Activated CD4-positive, alpha-beta T cell treated with anti-CD3 and anti-CD28 coated beads, Interleukin-2, amount 10 ng/mL, durations not matched to agents 24 days and 14 days (primary cell): ENCODE results near the gene GAB2. TPM values are rescaled to one million over a fixed set of nuclear protein-coding genes. Genes with fewer than 3 reads are reported as not detected.

ENCODE experiments used
- DNase-seq: peaks from one replicate; pipeline ENCODE4 v3.0.0; 2022
- H3K27ac Mint-ChIP-seq: one replicate; pipeline ENCODE4 v1.8.0; 2022; ENCODE audit warnings: mild to moderate bottlenecking, mixed read lengths
- H3K27me3 Mint-ChIP-seq: one replicate; pipeline ENCODE4 v1.8.0; 2022; ENCODE audit warnings: mixed read lengths
- H3K36me3 Mint-ChIP-seq: one replicate; pipeline ENCODE4 v1.8.0; 2022; ENCODE audit warnings: low read depth, mild to moderate bottlenecking, mixed read lengths
- H3K4me1 Mint-ChIP-seq: one replicate; pipeline ENCODE4 v1.8.0; 2021; ENCODE audit warnings: mixed read lengths
- H3K4me3 Mint-ChIP-seq: one replicate; pipeline ENCODE4 v1.8.0; 2022; ENCODE audit warnings: mild to moderate bottlenecking, moderate library complexity, mixed read lengths
- H3K9me3 Mint-ChIP-seq: one replicate; pipeline ENCODE4 v1.8.0; 2021; ENCODE audit warnings: mixed read lengths
- intact Hi-C: fragments of 100-400 bp; cut with micrococcal nuclease; formaldehyde crosslinking; loops from one replicate; pipeline ENCODE4 v1.15.1; 2023
- total RNA-seq: library from RNA; stranded (reverse); gene quantifications from 2 replicates; pipeline ENCODE4 v1.2.3, GENCODE V29; 2022

GAB2 gene
- total RNA-seq, 1 donor from 2014 or later, result 16.1 TPM

- peaks cover 60% of the 10 kb centered on the region for H3K36me3 Mint-ChIP-seq
- peaks cover 29% of the 10 kb centered on the region for H3K9me3 Mint-ChIP-seq
- no peak overlapping the region for H3K27ac Mint-ChIP-seq
- H3K27me3 Mint-ChIP-seq, result no peaks in the 10 kb centered on the region
- intact Hi-C loops, result no loop called here
- H3K4me3 Mint-ChIP-seq, result no peak overlapping the region
- no peak for DNase-seq
- peaks cover 19% of the 10 kb centered on the region for H3K4me1 Mint-ChIP-seq
These were observed 37.0 kb downstream of the GAB2 start for GRCh38 chr11:78380615-78381051.

GRCh38 chr11:78379039-78379670 lies 38.5 kb downstream of the GAB2 start:
- intact Hi-C loops, result no loop called here
- DNase-seq, result peak; percentile 65
- Mint-ChIP-seq H3K27ac (peak overlapping the region; percentile 35), H3K36me3 (peaks cover 45% of the 10 kb centered on the region), H3K4me1 (peaks cover 20% of the 10 kb centered on the region), H3K4me3 (peak overlapping the region; percentile 20), H3K9me3 (peaks cover 21% of the 10 kb centered on the region), H3K27me3 (no peaks in the 10 kb centered on the region)

DNA sequence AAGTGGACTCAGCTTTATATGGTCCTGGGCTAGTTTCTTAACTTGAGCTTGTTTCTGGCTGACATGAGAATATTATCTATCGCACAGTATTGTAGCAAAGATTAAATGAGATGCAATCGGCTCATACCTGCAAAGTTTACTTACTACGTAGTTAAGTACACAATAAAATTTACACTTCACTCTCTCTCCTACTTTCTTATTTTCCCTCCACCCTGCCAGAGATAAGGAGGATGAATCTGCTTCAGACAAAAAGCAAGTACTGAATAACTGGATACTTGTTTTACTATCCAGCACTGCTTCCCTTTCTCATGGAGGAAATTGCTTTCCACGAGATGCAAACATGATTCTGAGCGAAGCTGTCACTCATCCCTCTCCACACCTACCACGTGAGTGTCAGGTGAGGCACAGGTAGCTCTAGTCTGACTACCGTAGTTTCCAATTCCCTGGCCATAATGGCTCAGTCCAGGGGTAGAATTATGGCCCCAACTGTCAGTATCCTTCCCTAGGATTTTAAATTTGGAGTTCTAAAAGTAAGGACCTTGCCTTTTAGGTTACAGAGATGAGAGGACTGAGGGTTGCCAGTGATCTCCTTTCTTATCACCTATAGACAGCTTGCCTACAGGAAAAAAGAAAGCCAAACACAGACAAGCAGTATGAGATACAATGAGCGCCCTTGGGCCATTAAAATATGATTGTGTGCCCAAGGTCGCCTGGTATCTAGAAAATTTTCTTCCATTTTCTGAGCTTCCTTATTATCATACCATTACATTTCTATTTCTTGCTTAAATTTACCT lies 39.8 kb downstream of the GAB2 start:
- Mint-ChIP-seq H3K27ac (no peak overlapping the region), H3K4me3 (no peak overlapping the region), H3K4me1 (peaks cover 20% of the 10 kb centered on the region), H3K27me3 (no peaks in the 10 kb centered on the region), H3K36me3 (peaks cover 40% of the 10 kb centered on the region), H3K9me3 (peaks cover 20% of the 10 kb centered on the region)
- no peak for DNase-seq
- intact Hi-C loops, result no loop called here

GRCh38 chr11:78376858-78377257 lies 40.8 kb downstream of the GAB2 start:
- no peak for DNase-seq
- H3K9me3 Mint-ChIP-seq, result peaks cover 16% of the 10 kb centered on the region
- peaks cover 22% of the 10 kb centered on the region for H3K4me1 Mint-ChIP-seq
- intact Hi-C loops, result no loop called here
- H3K27me3 Mint-ChIP-seq, result no peaks in the 10 kb centered on the region
- H3K27ac Mint-ChIP-seq, result no peak overlapping the region
- H3K4me3 Mint-ChIP-seq, result no peak overlapping the region
- H3K36me3 Mint-ChIP-seq, result peaks cover 35% of the 10 kb centered on the region

DNA sequence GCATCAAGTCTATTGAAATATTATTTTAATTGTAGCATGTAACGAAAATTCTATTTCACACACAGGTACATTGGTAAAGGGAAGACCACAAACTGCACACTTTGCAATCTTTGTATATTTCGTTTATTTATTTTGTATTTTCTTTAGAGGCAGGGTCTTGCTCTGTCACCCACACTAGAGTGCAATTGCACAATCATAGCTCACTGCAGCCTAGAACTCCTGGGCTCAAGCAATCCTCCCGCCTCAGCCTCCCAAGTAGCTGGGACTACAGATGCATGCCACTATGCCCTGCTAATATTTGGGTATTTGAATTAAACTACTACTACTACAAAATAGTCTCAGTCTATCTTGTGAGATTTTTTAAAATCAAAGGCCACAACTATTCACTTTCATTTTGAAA lies 42.7 kb downstream of the GAB2 start:
- no peaks in the 10 kb centered on the region for H3K27me3 Mint-ChIP-seq
- intact Hi-C loops, result no loop called here
- H3K27ac Mint-ChIP-seq, result no peak overlapping the region
- peaks cover 24% of the 10 kb centered on the region for H3K4me1 Mint-ChIP-seq
- no peak overlapping the region for H3K4me3 Mint-ChIP-seq
- peaks cover 11% of the 10 kb centered on the region for H3K9me3 Mint-ChIP-seq
- no peak for DNase-seq
- peaks cover 31% of the 10 kb centered on the region for H3K36me3 Mint-ChIP-seq

DNA sequence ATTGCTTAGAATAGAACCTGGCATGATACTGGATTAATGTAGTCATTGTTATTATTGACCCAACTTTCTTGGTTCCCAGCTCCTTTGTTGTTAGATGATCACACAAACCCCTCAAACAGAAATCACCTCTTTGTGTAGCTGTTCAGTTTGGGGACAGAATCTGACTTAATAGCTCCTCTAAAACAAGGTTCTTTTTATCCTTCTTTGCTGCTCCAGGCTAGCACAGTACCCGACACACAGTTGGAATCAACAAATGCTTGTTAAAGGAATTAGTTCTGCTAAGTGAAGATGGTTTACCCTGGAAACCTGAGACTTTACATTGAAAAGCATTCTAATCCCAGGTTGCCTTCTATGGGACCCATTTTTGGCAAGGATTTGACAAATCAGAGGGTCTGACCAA lies 43.9 kb downstream of the GAB2 start:
- intact Hi-C loops, result no loop called here
- Mint-ChIP-seq H3K4me3 (no peak overlapping the region), H3K4me1 (peaks cover 13% of the 10 kb centered on the region), H3K27me3 (no peaks in the 10 kb centered on the region), H3K27ac (no peak overlapping the region), H3K9me3 (peaks cover 8% of the 10 kb centered on the region), H3K36me3 (peaks cover 27% of the 10 kb centered on the region)
- no peak for DNase-seq

DNA sequence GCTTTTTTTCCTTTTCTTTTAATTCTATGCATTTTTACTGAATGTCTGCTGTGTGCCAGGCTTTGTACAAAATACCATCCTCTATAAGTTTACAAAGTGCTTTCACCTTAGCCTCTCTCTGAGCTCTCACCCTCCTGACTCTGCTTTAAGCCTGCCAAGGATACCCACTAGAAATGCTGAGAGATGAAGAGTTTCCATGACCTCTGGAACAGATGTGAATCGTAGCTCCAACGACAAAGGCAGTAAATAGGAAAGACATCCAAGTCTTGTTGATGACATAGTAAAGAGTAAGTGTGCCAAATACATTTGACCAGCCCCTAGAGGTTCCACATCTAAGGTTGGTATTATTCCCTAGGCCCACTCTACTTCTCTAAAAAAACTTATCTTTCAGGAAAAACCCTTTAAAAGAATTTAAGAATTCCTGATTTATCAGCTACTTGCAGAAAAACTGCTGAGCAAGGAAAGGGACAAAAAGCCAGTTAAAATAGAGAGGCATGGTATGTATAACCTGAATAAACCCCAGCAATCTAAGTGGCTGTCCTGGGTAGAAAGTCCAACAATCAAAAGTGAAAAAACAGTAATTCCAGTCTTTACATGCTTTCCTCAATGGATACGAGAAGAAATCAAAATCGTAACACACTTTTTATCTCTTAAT lies 45.4 kb downstream of the GAB2 start:
- intact Hi-C loops, result no loop called here
- no peak overlapping the region for H3K4me3 Mint-ChIP-seq
- H3K27ac Mint-ChIP-seq, result no peak overlapping the region
- peaks cover 11% of the 10 kb centered on the region for H3K4me1 Mint-ChIP-seq
- no peak for DNase-seq
- H3K36me3 Mint-ChIP-seq, result peaks cover 13% of the 10 kb centered on the region
- H3K9me3 Mint-ChIP-seq, result no peaks in the 10 kb centered on the region
- no peaks in the 10 kb centered on the region for H3K27me3 Mint-ChIP-seq

DNA sequence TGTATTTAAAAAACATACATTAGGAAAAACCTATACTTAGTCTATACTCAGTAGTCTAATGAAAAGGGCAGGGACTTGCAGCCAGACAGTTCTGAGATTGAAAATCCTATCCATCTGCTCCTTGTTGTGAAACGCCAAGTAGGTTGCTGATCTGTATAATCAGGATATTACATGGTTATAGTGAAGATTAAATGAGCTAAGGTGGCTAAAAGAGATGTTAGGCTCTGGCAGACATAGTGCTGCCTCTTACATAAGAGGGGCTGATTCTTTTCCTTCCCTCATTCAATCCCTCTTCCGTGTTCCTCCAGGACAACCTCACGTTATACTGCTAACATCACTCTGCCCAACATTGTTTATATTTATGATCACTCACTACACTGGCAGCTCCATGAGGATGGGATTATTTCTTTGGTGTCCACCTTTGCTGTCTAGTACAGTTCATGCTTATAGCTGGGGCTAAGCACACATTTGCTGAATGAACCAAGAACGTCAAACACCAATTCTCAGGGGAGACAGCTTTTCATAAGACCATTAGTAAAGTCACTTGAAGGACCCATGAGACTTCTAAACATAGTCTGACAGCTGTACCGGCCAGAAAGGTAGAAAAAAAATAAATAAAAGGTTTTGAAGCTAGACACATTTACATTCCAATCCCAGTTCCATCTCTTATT lies 46.3 kb downstream of the GAB2 start:
- no peak overlapping the region for H3K4me3 Mint-ChIP-seq
- intact Hi-C loops, result no loop called here
- H3K27me3 Mint-ChIP-seq, result no peaks in the 10 kb centered on the region
- peaks cover 7% of the 10 kb centered on the region for H3K36me3 Mint-ChIP-seq
- H3K4me1 Mint-ChIP-seq, result peaks cover 14% of the 10 kb centered on the region
- H3K27ac Mint-ChIP-seq, result no peak overlapping the region
- DNase-seq, result no peak
- H3K9me3 Mint-ChIP-seq, result no peaks in the 10 kb centered on the region

DNA sequence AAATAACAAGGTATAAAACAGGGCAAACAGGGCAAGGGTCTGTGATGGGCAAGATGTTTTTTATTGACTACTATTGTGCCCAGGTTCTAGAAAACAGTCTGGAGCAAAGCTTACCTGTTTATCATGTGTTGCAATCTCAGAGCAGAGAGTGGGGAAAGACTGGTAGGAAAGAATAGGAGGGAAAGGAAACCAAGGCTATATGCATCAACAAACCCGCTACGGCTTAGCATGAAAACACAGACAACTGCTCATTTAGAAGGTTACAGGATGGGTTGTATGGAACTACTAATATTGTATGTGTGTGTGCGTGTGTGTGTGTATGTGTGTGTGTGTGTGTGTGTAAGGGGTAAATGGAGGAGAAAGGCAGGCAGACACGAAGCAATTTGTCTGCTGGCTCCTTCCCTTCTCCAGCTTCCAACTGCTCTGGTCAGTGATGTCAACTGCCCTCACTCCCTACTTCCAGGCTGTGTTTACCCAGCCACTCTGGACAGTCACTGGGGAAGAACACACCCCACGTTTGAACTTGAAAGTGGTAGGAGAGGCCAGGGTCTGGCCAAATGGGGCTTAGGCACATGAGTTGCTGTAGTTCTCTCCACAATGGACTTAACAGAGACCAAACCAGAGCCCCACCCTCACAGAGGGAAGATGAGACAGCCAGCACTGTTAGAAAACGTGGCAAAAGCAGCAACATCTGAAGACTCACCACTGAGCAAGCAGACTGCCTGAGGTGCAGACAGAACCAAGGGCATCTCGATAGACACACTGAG lies 47.0 kb downstream of the GAB2 start:
- peaks cover 4% of the 10 kb centered on the region for H3K36me3 Mint-ChIP-seq
- no peak for DNase-seq
- no peak overlapping the region for H3K27ac Mint-ChIP-seq
- H3K4me3 Mint-ChIP-seq, result no peak overlapping the region
- intact Hi-C loops, result no loop called here
- H3K4me1 Mint-ChIP-seq, result peaks cover 11% of the 10 kb centered on the region
- no peaks in the 10 kb centered on the region for H3K9me3 Mint-ChIP-seq
- H3K27me3 Mint-ChIP-seq, result no peaks in the 10 kb centered on the region

- H3K4me1 Mint-ChIP-seq, result peaks cover 5% of the 10 kb centered on the region
- no peaks in the 10 kb centered on the region for H3K27me3 Mint-ChIP-seq
- H3K4me3 Mint-ChIP-seq, result no peak overlapping the region
- no peak overlapping the region for H3K27ac Mint-ChIP-seq
- no peaks in the 10 kb centered on the region for H3K9me3 Mint-ChIP-seq
- DNase-seq, result no peak
- peaks cover 3% of the 10 kb centered on the region for H3K36me3 Mint-ChIP-seq
- intact Hi-C loops, result no loop called here
These were observed 52.2 kb downstream of the GAB2 start for GRCh38 chr11:78365381-78365792.

GRCh38 chr11:78364128-78364751 lies 53.4 kb downstream of the GAB2 start:
- H3K4me1 Mint-ChIP-seq, result peaks cover 10% of the 10 kb centered on the region
- no peaks in the 10 kb centered on the region for H3K9me3 Mint-ChIP-seq
- intact Hi-C loops, result no loop called here
- H3K27me3 Mint-ChIP-seq, result no peaks in the 10 kb centered on the region
- no peak for DNase-seq
- H3K36me3 Mint-ChIP-seq, result peaks cover 5% of the 10 kb centered on the region
- no peak overlapping the region for H3K4me3 Mint-ChIP-seq
- no peak overlapping the region for H3K27ac Mint-ChIP-seq

DNA sequence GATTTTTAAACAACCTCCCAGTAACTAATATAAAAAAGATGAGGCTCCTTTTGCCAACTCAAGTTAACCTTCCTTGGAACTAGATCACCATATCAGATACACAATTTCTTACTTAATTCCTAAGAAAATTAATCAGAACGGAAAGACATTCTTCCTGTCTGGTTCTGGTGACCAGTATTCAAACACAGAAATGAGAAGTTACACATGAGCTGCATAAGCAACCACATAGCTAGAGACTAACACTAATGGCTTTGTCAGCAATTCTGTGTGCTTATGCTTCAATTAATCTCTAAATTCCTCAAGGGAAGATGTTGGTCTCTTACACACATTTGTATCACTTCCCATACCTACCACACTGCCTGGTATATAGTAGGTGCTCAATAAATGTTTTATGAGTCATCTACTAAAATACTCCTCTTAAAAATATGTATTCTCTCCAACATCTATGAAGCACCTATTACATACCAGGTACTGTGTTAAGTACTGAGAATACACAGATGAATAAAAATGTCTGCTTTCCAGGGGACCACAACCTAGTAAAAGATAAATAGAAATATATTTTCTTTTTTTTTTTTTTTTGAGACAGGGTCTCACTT lies 54.5 kb downstream of the GAB2 start:
- no peak overlapping the region for H3K27ac Mint-ChIP-seq
- H3K9me3 Mint-ChIP-seq, result no peaks in the 10 kb centered on the region
- H3K27me3 Mint-ChIP-seq, result no peaks in the 10 kb centered on the region
- no peak overlapping the region for H3K4me3 Mint-ChIP-seq
- peaks cover 15% of the 10 kb centered on the region for H3K4me1 Mint-ChIP-seq
- no peak for DNase-seq
- peaks cover 8% of the 10 kb centered on the region for H3K36me3 Mint-ChIP-seq
- intact Hi-C loops, result no loop called here

DNA sequence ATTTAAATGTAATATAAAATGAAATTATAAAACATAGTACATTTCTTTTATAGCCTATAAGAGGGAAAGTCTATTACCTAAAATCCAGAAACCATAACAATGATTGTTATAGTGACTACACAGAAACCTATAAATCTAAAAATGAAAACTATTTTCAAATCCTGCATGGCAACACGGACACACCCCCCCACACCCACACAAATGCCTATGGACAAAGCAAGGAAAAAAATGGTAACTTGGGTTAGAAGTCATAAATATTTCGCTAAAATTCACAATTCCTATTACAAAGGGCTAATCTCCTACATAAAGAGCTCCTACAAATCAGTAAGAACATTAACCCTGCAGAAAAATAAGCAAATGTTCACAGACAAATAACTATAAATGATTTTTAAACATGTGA lies 56.4 kb downstream of the GAB2 start:
- Mint-ChIP-seq H3K4me1 (peaks cover 20% of the 10 kb centered on the region), H3K27ac (no peak overlapping the region), H3K27me3 (no peaks in the 10 kb centered on the region), H3K4me3 (no peak overlapping the region), H3K36me3 (peaks cover 21% of the 10 kb centered on the region), H3K9me3 (peaks cover 11% of the 10 kb centered on the region)
- intact Hi-C loops, result no loop called here
- no peak for DNase-seq
